Measurements from ENCODE around the gene FTH1.

FTH1 gene

GRCh38 chr11:61972112-61972671, 4.8 kb upstream of the FTH1 start:
- no peak for TF ChIP-seq CTCF (IDR thresholded peaks at IDR 0.05; ENCODE audit: low read depth, low read length)
- DNase-seq (ENCODE audit: extremely low read depth, low read depth): no peak

GRCh38 chr11:61971248-61972111, 4.0 kb upstream of the FTH1 start:
- peak; percentile 99 for DNase-seq (ENCODE audit: extremely low read depth, low read depth)
- no peak for TF ChIP-seq CTCF (IDR thresholded peaks at IDR 0.05; ENCODE audit: low read depth, low read length)

GRCh38 chr11:61969838-61970662, 2.6 kb upstream of the FTH1 start:
- no peak for DNase-seq (ENCODE audit: extremely low read depth, low read depth)
- TF ChIP-seq CTCF (IDR thresholded peaks at IDR 0.05; ENCODE audit: low read depth, low read length): no peak

- TF ChIP-seq CTCF (IDR thresholded peaks at IDR 0.05; ENCODE audit: low read depth, low read length): no peak
Observed at GRCh38 chr11:61969391-61969758, 1.9 kb upstream of the FTH1 start.

GRCh38 chr11:61968758-61969390, 1.4 kb upstream of the FTH1 start:
- TF ChIP-seq CTCF (IDR thresholded peaks at IDR 0.05; ENCODE audit: low read depth, low read length): no peak
- no peak for DNase-seq (ENCODE audit: extremely low read depth, low read depth)

More at GRCh38 chr11:61969391-61969758, 1.9 kb upstream of the FTH1 start:
- DNase-seq (ENCODE audit: extremely low read depth, low read depth): no peak

GRCh38 chr11:61967924-61968757, 707 bp upstream of the FTH1 start:
- no peak for DNase-seq (ENCODE audit: extremely low read depth, low read depth)
- TF ChIP-seq CTCF (IDR thresholded peaks at IDR 0.05; ENCODE audit: low read depth, low read length): no peak
